WTC11 (cell line): Measurements from ENCODE around the gene CD4. TPM values are rescaled to one million over a fixed set of nuclear protein-coding genes. Genes with fewer than 3 reads are reported as not detected.

ENCODE experiments used
- ATAC-seq: fragments of 200-7000 bp; cut with Tn5 transposase; 2 replicates; pipeline ENCODE4 v1.10.0; 2021; ENCODE audit warnings: mild to moderate bottlenecking, moderate library complexity
- CTCF ChIA-PET: fragments of 300-600 bp; sonication (Branson Sonifier 250); formaldehyde crosslinking; loops from one replicate; lab custom pipeline; 2021; ENCODE audit warnings: antibody characterized with exemption; lab: Charles Lee
- POLR2A ChIA-PET: fragments of 350-600 bp; sonication (Branson Sonifier 250); formaldehyde crosslinking; loops from one replicate; lab custom pipeline; 2021; ENCODE audit warnings: antibody characterized with exemption; lab: Charles Lee
- DNase-seq: peaks from one replicate; pipeline ENCODE4 v3.0.0; 2021; ENCODE audit warnings: low spot score
- H3K27ac Mint-ChIP-seq: 2 replicates; pipeline ENCODE4 v1.8.0; 2021; ENCODE audit warnings: mixed read lengths
- H3K27me3 Mint-ChIP-seq: 2 replicates; pipeline ENCODE4 v1.8.0; 2021; ENCODE audit warnings: low read depth, mild to moderate bottlenecking, moderate library complexity, mixed read lengths
- H3K36me3 Mint-ChIP-seq: 2 replicates; pipeline ENCODE4 v1.8.0; 2021; ENCODE audit warnings: mixed read lengths
- H3K4me1 Mint-ChIP-seq: 2 replicates; pipeline ENCODE4 v1.8.0; 2022; ENCODE audit warnings: mixed read lengths
- H3K4me3 Mint-ChIP-seq: 2 replicates; pipeline ENCODE4 v1.8.0; 2021; ENCODE audit warnings: mild to moderate bottlenecking, moderate library complexity, mixed read lengths
- H3K9me3 Mint-ChIP-seq: 2 replicates; pipeline ENCODE4 v1.8.0; 2021; ENCODE audit warnings: mixed read lengths
- ATF1 ChIP-seq: sonication (generic); formaldehyde crosslinking; IDR thresholded peaks from 2 replicates; pipeline ENCODE4 v1.8.1; 2023; ENCODE audit warnings: mild to moderate bottlenecking, moderate library complexity, missing genetic modification reagents
- CBFB ChIP-seq: sonication (generic); formaldehyde crosslinking; IDR thresholded peaks from 2 replicates; pipeline ENCODE4 v1.8.1; 2022; ENCODE audit warnings: mild to moderate bottlenecking, low read depth, missing genetic modification reagents
- ELF4 ChIP-seq: sonication (generic); formaldehyde crosslinking; IDR thresholded peaks from 2 replicates; pipeline ENCODE4 v1.8.1; 2022; ENCODE audit warnings: low read depth, mild to moderate bottlenecking, moderate library complexity, missing genetic modification reagents
- HMGA2 ChIP-seq: fragments of 250-450 bp; sonication (Bioruptor Pico); IDR thresholded peaks from 2 replicates; pipeline ENCODE4 v1.4.0; 2021; ENCODE audit warnings: mild to moderate bottlenecking, moderate library complexity
- RELA ChIP-seq: sonication (generic); formaldehyde crosslinking; IDR thresholded peaks from 2 replicates; pipeline ENCODE4 v1.8.1; 2022; ENCODE audit warnings: missing genetic modification reagents, mild to moderate bottlenecking, borderline replicate concordance
- SP1 ChIP-seq: sonication (generic); formaldehyde crosslinking; conservative IDR thresholded peaks from 2 replicates; pipeline ENCODE4 v1.8.1; 2022; ENCODE audit warnings: missing genetic modification reagents
- TEAD1 ChIP-seq: sonication (generic); formaldehyde crosslinking; IDR thresholded peaks from 2 replicates; pipeline ENCODE4 v1.8.0; 2022; ENCODE audit warnings: mild to moderate bottlenecking, missing genetic modification reagents
- ZBTB21 ChIP-seq: sonication (generic); formaldehyde crosslinking; IDR thresholded peaks from 2 replicates; pipeline ENCODE4 v1.8.1; 2023; ENCODE audit warnings: mild to moderate bottlenecking, missing genetic modification reagents, borderline replicate concordance
- total RNA-seq: library from RNA; stranded (reverse); gene quantifications from 3 replicates; pipeline ENCODE4 v1.2.3, GENCODE V29; 2021
- TF ChIP-seq, protein P1 (sequence below): sonication (generic); formaldehyde crosslinking; IDR thresholded peaks from 2 replicates; pipeline ENCODE4 v1.8.0; 2022; ENCODE audit warnings: missing genetic modification reagents
- TF ChIP-seq, protein P2 (sequence below): sonication (generic); formaldehyde crosslinking; IDR thresholded peaks from 2 replicates; pipeline ENCODE4 v1.8.0; 2023; ENCODE audit warnings: mild to moderate bottlenecking, missing genetic modification reagents
- TF ChIP-seq, protein P3 (sequence below): sonication (generic); formaldehyde crosslinking; IDR thresholded peaks from 2 replicates; pipeline ENCODE4 v1.8.1; 2023; ENCODE audit warnings: mild to moderate bottlenecking, missing genetic modification reagents, moderate library complexity
- TF ChIP-seq, protein P4 (sequence below): sonication (generic); formaldehyde crosslinking; IDR thresholded peaks from 2 replicates; pipeline ENCODE4 v1.8.0; 2023; ENCODE audit warnings: missing genetic modification reagents, mild to moderate bottlenecking, borderline replicate concordance

Gene CD4
- total RNA-seq, 1 experiment from 2014 or later, result 2.5 TPM

DNA sequence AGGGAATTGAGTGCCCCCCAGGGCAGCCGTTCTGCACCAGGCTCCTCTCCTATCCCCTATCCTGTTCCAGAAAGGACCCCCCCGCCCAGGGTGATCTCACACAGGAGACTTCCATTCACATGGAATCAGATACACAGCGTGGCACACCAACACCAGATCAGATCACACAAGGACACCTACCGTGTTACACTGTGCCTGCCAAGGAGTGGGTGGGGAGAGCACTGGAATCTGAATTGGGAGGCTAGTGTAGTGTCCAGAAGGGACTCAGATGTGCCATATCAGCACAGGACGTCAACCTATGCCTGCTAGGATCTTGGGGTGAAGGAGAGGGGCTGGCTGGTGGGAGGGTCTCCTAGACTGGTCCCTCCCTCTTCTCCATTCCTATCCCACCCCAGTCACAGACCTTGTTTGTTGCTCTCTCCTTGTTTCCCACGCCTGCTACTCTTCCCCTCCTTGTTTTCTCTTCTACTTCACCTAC lies 20.9 kb upstream of the CD4 start:
- Mint-ChIP-seq H3K4me1 (peaks cover 69% of the 10 kb centered on the region), H3K27me3 (peaks cover 24% of the 10 kb centered on the region), H3K36me3 (peaks cover 13% of the 10 kb centered on the region), H3K27ac (peak overlapping the region; percentile 98), H3K9me3 (no peaks in the 10 kb centered on the region), H3K4me3 (peak overlapping the region; percentile 98)
- POLR2A ChIA-PET, result interaction anchor here (0.7 to 5.4 kb wide), 5 partner anchors 10 to 53 kb away, joined by 3 to 84 read pairs (median 4); partner anchors contain the start of genes GPR162 and MLF2
- DNase-seq (no peak), ATAC-seq (peak; percentile 4)
- CTCF ChIA-PET, result interaction anchor here (1.0 to 10.5 kb wide), 8 partner anchors 10 to 149 kb away, joined by 6 to 234 read pairs (median 26); partner anchors contain the start of genes CDCA3, GPR162, MLF2 and P3H3
- TF ChIP-seq HMGA2, result no peak
- TF ChIP-seq SP1 (CRISPR knock-in tag), result 0 out of 2 replicates have a peak, but pooled peaks have one; percentile 21
- TF ChIP-seq, protein P1, sequence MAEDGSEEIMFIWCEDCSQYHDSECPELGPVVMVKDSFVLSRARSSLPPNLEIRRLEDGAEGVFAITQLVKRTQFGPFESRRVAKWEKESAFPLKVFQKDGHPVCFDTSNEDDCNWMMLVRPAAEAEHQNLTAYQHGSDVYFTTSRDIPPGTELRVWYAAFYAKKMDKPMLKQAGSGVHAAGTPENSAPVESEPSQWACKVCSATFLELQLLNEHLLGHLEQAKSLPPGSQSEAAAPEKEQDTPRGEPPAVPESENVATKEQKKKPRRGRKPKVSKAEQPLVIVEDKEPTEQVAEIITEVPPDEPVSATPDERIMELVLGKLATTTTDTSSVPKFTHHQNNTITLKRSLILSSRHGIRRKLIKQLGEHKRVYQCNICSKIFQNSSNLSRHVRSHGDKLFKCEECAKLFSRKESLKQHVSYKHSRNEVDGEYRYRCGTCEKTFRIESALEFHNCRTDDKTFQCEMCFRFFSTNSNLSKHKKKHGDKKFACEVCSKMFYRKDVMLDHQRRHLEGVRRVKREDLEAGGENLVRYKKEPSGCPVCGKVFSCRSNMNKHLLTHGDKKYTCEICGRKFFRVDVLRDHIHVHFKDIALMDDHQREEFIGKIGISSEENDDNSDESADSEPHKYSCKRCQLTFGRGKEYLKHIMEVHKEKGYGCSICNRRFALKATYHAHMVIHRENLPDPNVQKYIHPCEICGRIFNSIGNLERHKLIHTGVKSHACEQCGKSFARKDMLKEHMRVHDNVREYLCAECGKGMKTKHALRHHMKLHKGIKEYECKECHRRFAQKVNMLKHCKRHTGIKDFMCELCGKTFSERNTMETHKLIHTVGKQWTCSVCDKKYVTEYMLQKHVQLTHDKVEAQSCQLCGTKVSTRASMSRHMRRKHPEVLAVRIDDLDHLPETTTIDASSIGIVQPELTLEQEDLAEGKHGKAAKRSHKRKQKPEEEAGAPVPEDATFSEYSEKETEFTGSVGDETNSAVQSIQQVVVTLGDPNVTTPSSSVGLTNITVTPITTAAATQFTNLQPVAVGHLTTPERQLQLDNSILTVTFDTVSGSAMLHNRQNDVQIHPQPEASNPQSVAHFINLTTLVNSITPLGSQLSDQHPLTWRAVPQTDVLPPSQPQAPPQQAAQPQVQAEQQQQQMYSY (CRISPR knock-in tag), result peak; percentile 50
- TF ChIP-seq ELF4 (CRISPR knock-in tag), result no peak
- 0 out of 2 replicates have a peak, but pooled peaks have one; percentile 27 for TF ChIP-seq CBFB (CRISPR knock-in tag)

DNA sequence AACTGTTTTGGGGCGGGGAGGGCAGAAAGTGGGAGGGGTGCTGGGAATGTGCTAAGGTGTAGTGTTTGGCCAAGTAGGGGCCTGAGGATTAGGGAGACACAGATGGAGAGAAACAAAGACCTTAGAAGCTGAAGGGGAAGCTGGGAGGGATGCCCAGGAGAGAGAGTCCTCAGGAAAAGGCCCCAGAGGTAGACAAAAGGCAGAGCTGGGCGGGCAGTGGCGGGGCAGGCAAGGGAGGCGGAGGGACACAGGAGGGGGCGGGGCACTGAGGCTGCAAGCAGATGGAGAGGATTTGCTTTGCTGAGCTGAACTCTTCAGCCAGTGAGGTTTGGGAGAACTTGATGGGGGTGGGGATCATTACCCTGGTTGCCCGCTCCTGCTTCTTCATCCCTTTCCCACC lies 20.3 kb upstream of the CD4 start:
- TF ChIP-seq, protein P1 (CRISPR knock-in tag), result no peak
- TF ChIP-seq, protein P2, sequence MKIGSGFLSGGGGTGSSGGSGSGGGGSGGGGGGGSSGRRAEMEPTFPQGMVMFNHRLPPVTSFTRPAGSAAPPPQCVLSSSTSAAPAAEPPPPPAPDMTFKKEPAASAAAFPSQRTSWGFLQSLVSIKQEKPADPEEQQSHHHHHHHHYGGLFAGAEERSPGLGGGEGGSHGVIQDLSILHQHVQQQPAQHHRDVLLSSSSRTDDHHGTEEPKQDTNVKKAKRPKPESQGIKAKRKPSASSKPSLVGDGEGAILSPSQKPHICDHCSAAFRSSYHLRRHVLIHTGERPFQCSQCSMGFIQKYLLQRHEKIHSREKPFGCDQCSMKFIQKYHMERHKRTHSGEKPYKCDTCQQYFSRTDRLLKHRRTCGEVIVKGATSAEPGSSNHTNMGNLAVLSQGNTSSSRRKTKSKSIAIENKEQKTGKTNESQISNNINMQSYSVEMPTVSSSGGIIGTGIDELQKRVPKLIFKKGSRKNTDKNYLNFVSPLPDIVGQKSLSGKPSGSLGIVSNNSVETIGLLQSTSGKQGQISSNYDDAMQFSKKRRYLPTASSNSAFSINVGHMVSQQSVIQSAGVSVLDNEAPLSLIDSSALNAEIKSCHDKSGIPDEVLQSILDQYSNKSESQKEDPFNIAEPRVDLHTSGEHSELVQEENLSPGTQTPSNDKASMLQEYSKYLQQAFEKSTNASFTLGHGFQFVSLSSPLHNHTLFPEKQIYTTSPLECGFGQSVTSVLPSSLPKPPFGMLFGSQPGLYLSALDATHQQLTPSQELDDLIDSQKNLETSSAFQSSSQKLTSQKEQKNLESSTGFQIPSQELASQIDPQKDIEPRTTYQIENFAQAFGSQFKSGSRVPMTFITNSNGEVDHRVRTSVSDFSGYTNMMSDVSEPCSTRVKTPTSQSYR, result no peak
- TF ChIP-seq, protein P3, sequence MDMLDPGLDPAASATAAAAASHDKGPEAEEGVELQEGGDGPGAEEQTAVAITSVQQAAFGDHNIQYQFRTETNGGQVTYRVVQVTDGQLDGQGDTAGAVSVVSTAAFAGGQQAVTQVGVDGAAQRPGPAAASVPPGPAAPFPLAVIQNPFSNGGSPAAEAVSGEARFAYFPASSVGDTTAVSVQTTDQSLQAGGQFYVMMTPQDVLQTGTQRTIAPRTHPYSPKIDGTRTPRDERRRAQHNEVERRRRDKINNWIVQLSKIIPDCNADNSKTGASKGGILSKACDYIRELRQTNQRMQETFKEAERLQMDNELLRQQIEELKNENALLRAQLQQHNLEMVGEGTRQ (CRISPR knock-in tag), result peak; percentile 16; the same call in 1 of the 2 replicates
- TF ChIP-seq, protein P4, sequence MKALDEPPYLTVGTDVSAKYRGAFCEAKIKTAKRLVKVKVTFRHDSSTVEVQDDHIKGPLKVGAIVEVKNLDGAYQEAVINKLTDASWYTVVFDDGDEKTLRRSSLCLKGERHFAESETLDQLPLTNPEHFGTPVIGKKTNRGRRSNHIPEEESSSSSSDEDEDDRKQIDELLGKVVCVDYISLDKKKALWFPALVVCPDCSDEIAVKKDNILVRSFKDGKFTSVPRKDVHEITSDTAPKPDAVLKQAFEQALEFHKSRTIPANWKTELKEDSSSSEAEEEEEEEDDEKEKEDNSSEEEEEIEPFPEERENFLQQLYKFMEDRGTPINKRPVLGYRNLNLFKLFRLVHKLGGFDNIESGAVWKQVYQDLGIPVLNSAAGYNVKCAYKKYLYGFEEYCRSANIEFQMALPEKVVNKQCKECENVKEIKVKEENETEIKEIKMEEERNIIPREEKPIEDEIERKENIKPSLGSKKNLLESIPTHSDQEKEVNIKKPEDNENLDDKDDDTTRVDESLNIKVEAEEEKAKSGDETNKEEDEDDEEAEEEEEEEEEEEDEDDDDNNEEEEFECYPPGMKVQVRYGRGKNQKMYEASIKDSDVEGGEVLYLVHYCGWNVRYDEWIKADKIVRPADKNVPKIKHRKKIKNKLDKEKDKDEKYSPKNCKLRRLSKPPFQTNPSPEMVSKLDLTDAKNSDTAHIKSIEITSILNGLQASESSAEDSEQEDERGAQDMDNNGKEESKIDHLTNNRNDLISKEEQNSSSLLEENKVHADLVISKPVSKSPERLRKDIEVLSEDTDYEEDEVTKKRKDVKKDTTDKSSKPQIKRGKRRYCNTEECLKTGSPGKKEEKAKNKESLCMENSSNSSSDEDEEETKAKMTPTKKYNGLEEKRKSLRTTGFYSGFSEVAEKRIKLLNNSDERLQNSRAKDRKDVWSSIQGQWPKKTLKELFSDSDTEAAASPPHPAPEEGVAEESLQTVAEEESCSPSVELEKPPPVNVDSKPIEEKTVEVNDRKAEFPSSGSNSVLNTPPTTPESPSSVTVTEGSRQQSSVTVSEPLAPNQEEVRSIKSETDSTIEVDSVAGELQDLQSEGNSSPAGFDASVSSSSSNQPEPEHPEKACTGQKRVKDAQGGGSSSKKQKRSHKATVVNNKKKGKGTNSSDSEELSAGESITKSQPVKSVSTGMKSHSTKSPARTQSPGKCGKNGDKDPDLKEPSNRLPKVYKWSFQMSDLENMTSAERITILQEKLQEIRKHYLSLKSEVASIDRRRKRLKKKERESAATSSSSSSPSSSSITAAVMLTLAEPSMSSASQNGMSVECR (CRISPR knock-in tag), result 0 out of 2 replicates have a peak, but pooled peaks have one; percentile 13
- TF ChIP-seq ZBTB21 (CRISPR knock-in tag) (0 out of 2 replicates have a peak, but pooled peaks have one; percentile 40), RELA (no peak), TEAD1 (CRISPR knock-in tag) (no peak), ATF1 (CRISPR knock-in tag) (no peak)
- H3K4me3 Mint-ChIP-seq, result peak overlapping the region; percentile 98
- ChIA-PET CTCF (interaction anchor here (1.0 to 10.5 kb wide), 6 partner anchors 9 to 149 kb away, joined by 6 to 234 read pairs (median 28); partner anchors contain the start of genes MLF2 and P3H3), POLR2A (interaction anchor here (0.6 to 5.4 kb wide), 7 partner anchors 10 to 80 kb away, joined by 3 to 84 read pairs (median 4); partner anchors contain the start of genes GPR162, MLF2 and ZNF384)
- H3K4me1 Mint-ChIP-seq, result peaks cover 64% of the 10 kb centered on the region
- H3K27ac Mint-ChIP-seq, result peak overlapping the region; percentile 98
- peak; percentile 80 for DNase-seq
- H3K9me3 Mint-ChIP-seq, result no peaks in the 10 kb centered on the region
- H3K36me3 Mint-ChIP-seq, result peaks cover 13% of the 10 kb centered on the region
- H3K27me3 Mint-ChIP-seq, result peaks cover 26% of the 10 kb centered on the region
- peak; percentile 19 for ATAC-seq
